Diencephalon (tissue), 1 donor: ENCODE data around the gene MARCHF6. TPM values are rescaled to one million over a fixed set of nuclear protein-coding genes. Genes with fewer than 3 reads are reported as not detected.

ENCODE experiments used
- small RNA-seq: library from RNA; depleted of rRNA; stranded (forward); fragments of <200 nt; gene quantifications from one replicate; pipeline ENCODE3, GENCODE V24; 2014
- total RNA-seq: library from RNA; depleted of rRNA; stranded (reverse); fragments of >200 nt; gene quantifications from one replicate; pipeline ENCODE4 v1.2.3, GENCODE V29; 2014

MARCHF6 gene
- total RNA-seq, result 248 TPM

GRCh38 chr5:10353241-10354047, at the start of gene MARCHF6:
Gene MARCHF6, plus strand, starts transcription at chr5:10353695. Its CDS starts 204 bp downstream, at chr5:10353899.

GRCh38 chr5:10307206-10308148, 46.0 kb upstream of the MARCHF6 start, which contains the start of gene CMBL:
Gene CMBL, minus strand, starts transcription at chr5:10307902. Its CDS starts 17,140 bp downstream, at chr5:10290762.

Small RNA genes lying within 50 kb of the gene (small RNA-seq; reads per million reads assigned to genes)
- gene RF00019, result not detected

Other genes with a start within 250 kb of the MARCHF6 start
- gene ATPSCKMT, start 103.8 kb upstream of the MARCHF6 start, total RNA-seq, result 44.3 TPM
- gene CCT5, start 103.4 kb upstream of the MARCHF6 start, total RNA-seq, result 259 TPM
- 12.0 TPM for gene CMBL, start 45.8 kb upstream of the MARCHF6 start, total RNA-seq
- gene ROPN1L, start 88.2 kb downstream of the MARCHF6 start, total RNA-seq, result 12.0 TPM
- 1.8 TPM for gene ANKRD33B, start 210.4 kb downstream of the MARCHF6 start, total RNA-seq